ENCODE results near the gene GJC1. TPM values are rescaled to one million over a fixed set of nuclear protein-coding genes. Genes with fewer than 3 reads are reported as not detected.

The GJC1 gene
- total RNA-seq, 1 experiment from 2014 or later = 119 TPM

DNA sequence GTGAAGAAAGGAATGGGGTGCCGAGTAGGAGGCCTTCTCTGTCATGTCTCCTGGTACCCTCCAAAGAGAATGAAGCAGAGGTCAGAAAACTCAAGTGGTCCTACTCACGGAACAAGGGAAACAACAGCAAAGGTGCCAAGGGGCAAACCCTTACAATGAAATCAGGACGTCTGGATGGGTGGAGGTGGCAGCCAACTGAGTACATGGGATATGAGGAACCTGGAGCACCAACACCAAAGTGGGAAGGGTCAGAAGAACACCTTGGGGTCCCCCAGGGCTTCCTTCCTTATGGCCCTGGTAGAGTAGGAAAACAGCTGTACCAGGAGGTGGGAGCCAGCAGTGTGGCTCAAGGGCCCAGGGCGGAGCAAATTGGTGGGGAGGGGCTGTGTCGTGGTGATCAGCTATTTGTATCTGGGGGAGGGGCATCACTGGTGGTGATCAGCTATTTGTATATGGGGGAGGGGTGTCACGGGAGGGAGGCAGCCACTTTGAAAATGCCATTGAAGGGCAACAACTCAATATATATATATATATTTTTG, 18.2 kb upstream of the GJC1 start:
- H3K4me2 ChIP-seq (ENCODE audit: insufficient read depth, insufficient read length, low read length) = no peak overlapping the region
- no peak overlapping the region for H2AFZ ChIP-seq (ENCODE audit: low read length)
- peaks cover 12% of the 10 kb centered on the region; the same call in 1 of the 2 replicates for H3K4me1 ChIP-seq (ENCODE audit: insufficient read depth, low read length)
- H3K56ac ChIP-seq (ENCODE audit: insufficient read length, low read depth, low read length) = no peak overlapping the region
- no peaks in the 10 kb centered on the region for H3K27me3 ChIP-seq (ENCODE audit: insufficient read depth, low read length)
- H2AK5ac ChIP-seq (ENCODE audit: insufficient read length, low read length) = no peak overlapping the region
- no peak overlapping the region for H3K27ac ChIP-seq (ENCODE audit: insufficient read length, low read depth, low read length)
- WGBS (ENCODE audit: extremely low coverage, insufficient read length, low lambda C conversion rate) = no CpG with 5 or more reads among the region's 6 CpGs
- Mint-ChIP-seq H3K9me3 (no peaks in the 10 kb centered on the region), H3K4me3 (no peak overlapping the region), H3K27ac (no peak overlapping the region; a peak in 2 of 7 replicates), H3K36me3 (ENCODE audit: insufficient read depth in 1 of 3, low read depth in 3 of 3) (peaks cover 20 to 38% (median 30%) of the 10 kb centered on the region in 3 experiments), H3K27me3 (ENCODE audit: low read depth) (peaks cover 4% of the 10 kb centered on the region; the same call in 1 of the 2 replicates), H3K4me1 (peaks cover 20 to 26% of the 10 kb centered on the region in 2 experiments)
- H3K9me3 ChIP-seq (ENCODE audit: control insufficient read depth, low read depth, low read length) = no peaks in the 10 kb centered on the region
- DNase-seq = no peak
- H3T11ph ChIP-seq (ENCODE audit: low read length) = no peak overlapping the region
- no peak overlapping the region for H2BK5ac ChIP-seq (ENCODE audit: insufficient read length, low read length)
- TF ChIP-seq, protein P1, sequence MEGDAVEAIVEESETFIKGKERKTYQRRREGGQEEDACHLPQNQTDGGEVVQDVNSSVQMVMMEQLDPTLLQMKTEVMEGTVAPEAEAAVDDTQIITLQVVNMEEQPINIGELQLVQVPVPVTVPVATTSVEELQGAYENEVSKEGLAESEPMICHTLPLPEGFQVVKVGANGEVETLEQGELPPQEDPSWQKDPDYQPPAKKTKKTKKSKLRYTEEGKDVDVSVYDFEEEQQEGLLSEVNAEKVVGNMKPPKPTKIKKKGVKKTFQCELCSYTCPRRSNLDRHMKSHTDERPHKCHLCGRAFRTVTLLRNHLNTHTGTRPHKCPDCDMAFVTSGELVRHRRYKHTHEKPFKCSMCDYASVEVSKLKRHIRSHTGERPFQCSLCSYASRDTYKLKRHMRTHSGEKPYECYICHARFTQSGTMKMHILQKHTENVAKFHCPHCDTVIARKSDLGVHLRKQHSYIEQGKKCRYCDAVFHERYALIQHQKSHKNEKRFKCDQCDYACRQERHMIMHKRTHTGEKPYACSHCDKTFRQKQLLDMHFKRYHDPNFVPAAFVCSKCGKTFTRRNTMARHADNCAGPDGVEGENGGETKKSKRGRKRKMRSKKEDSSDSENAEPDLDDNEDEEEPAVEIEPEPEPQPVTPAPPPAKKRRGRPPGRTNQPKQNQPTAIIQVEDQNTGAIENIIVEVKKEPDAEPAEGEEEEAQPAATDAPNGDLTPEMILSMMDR (conservative IDR thresholded peaks at IDR 0.05) = no peak
- H4K5ac ChIP-seq (ENCODE audit: insufficient read length, low read depth, low read length) = no peak overlapping the region
- no peak overlapping the region for H2BK15ac ChIP-seq (ENCODE audit: low read depth, low read length)
- H3K14ac ChIP-seq (ENCODE audit: insufficient read depth, low read length) = no peak overlapping the region
- no peak overlapping the region for H3K9ac ChIP-seq (ENCODE audit: extremely low read depth, insufficient read length, low read length)
- no peak overlapping the region for H2BK12ac ChIP-seq (ENCODE audit: insufficient read length, low read depth, low read length)
- H3K4ac ChIP-seq (ENCODE audit: low read depth, low read length) = no peak overlapping the region
- H2BK20ac ChIP-seq (ENCODE audit: low read depth, low read length, poor library complexity, severe bottlenecking) = no peak overlapping the region
- no peaks in the 10 kb centered on the region for H4K20me1 ChIP-seq (ENCODE audit: control insufficient read depth, insufficient read depth, insufficient read length)
- no peak overlapping the region for H4K91ac ChIP-seq (ENCODE audit: insufficient read length, low read depth, low read length)
- no peak overlapping the region for H3K18ac ChIP-seq (ENCODE audit: insufficient read length, low read depth, low read length)
- H3K23ac ChIP-seq (ENCODE audit: insufficient read length, low read depth, low read length) = no peak overlapping the region
- no peak overlapping the region for H2BK120ac ChIP-seq (ENCODE audit: low read depth, low read length, poor library complexity, severe bottlenecking)
- H3K23me2 ChIP-seq (ENCODE audit: insufficient read length, low read depth, low read length, poor library complexity, severe bottlenecking) = no peaks in the 10 kb centered on the region
- no peak overlapping the region for H4K8ac ChIP-seq (replicated peaks; ENCODE audit: insufficient read length, low read depth, low read length)
- no peaks in the 10 kb centered on the region for H3K79me1 ChIP-seq (ENCODE audit: insufficient read depth, low read depth, low read length, poor library complexity, severe bottlenecking)
- H3K79me2 ChIP-seq (ENCODE audit: insufficient read depth, low read length) = no peaks in the 10 kb centered on the region
